CD14-positive monocyte (primary cell): ENCODE results near the gene KCNH1. TPM values are rescaled to one million over a fixed set of nuclear protein-coding genes. Genes with fewer than 3 reads are reported as not detected.

Source experiments
- DNase-seq, 3 donors: peaks; one replicate each; pipeline ENCODE4 v3.0.0-alpha.2; 2011 to 2022
- H2AFZ ChIP-seq: 2 replicates; pipeline ENCODE4 v1.6.0; 2012; ENCODE audit warnings: mild to moderate bottlenecking, low read depth, low read length, inconsistent platforms; ENCODE audit not compliant: insufficient read depth, poor library complexity, severe bottlenecking
- H3K27ac ChIP-seq, 2 donors: 1 replicate in 1 of 2; 2 replicates in 1 of 2; pipeline ENCODE4 v1.5.1; 2012 to 2013; ENCODE audit warnings: low read length in 2 of 2, control low read depth in 1 of 2, inconsistent platforms in 1 of 2, low read depth in 1 of 2, mild to moderate bottlenecking in 1 of 2
- H3K27me3 ChIP-seq, 2 donors: one replicate each; pipeline versions ENCODE4 v1.6.0 to v1.6.1; 2011 to 2013; ENCODE audit warnings: low read length in 2 of 2; ENCODE audit not compliant: control insufficient read depth in 2 of 2, insufficient read depth in 2 of 2
- H3K36me3 ChIP-seq, 2 donors: replicated peaks in 1 of 2; 1 replicate in 1 of 2; 2 replicates in 1 of 2; pipeline versions ENCODE4 v1.5.1 to v1.6.1; 2012 to 2013; ENCODE audit warnings: low read length in 2 of 2, control low read depth in 1 of 2, inconsistent platforms in 1 of 2, mild to moderate bottlenecking in 1 of 2; ENCODE audit not compliant: insufficient read depth in 2 of 2, control insufficient read depth in 1 of 2
- H3K4me1 ChIP-seq, 2 donors: 1 replicate in 1 of 2; 2 replicates in 1 of 2; pipeline versions ENCODE4 v1.5.1 to v1.6.1; 2012 to 2013; ENCODE audit warnings: low read length in 2 of 2, control low read depth in 1 of 2, inconsistent platforms in 1 of 2, mild to moderate bottlenecking in 1 of 2, moderate library complexity in 1 of 2; ENCODE audit not compliant: insufficient read depth in 2 of 2, control insufficient read depth in 1 of 2
- H3K4me2 ChIP-seq: replicated peaks from 2 replicates; pipeline ENCODE3; 2012; ENCODE audit warnings: low read length, moderate library complexity, mild to moderate bottlenecking; ENCODE audit not compliant: poor library complexity, severe bottlenecking; ENCODE audit errors: extremely low read depth
- H3K4me3 ChIP-seq, 3 experiments: fragments of 200-600 bp in 1 of 3; sonication (generic) in 1 of 3; replicated peaks in 1 of 3; 1 replicate in 2 of 3; 2 replicates in 1 of 3; pipeline ENCODE4 v1.5.1; 2011 to 2013; ENCODE audit warnings: low read length in 3 of 3, mild to moderate bottlenecking in 3 of 3, control low read depth in 2 of 3, low read depth in 2 of 3, inconsistent platforms in 1 of 3, moderate library complexity in 1 of 3
- H3K79me2 ChIP-seq: 2 replicates; pipeline ENCODE4 v1.6.0; 2012; ENCODE audit warnings: mild to moderate bottlenecking, control low read depth, inconsistent platforms, low read length, moderate library complexity; ENCODE audit not compliant: insufficient read depth
- H3K9ac ChIP-seq: 2 replicates; pipeline ENCODE4 v1.6.0; 2017; ENCODE audit warnings: low read length, mild to moderate bottlenecking; ENCODE audit not compliant: insufficient read depth, poor library complexity, severe bottlenecking
- H3K9me3 ChIP-seq, 2 donors: replicated peaks in 1 of 2; 1 replicate in 1 of 2; 2 replicates in 1 of 2; pipeline versions ENCODE4 v1.5.1 to v1.6.1; 2012 to 2013; ENCODE audit warnings: low read length in 2 of 2, control low read depth in 1 of 2; ENCODE audit not compliant: control insufficient read depth in 1 of 2, insufficient read depth in 1 of 2
- H4K20me1 ChIP-seq: 2 replicates; pipeline ENCODE4 v1.6.0; 2012; ENCODE audit warnings: mild to moderate bottlenecking, low read length, control low read depth, moderate library complexity; ENCODE audit not compliant: insufficient read depth
- H3K27ac Mint-ChIP-seq, 7 donors: one replicate each; pipeline ENCODE4 v1.8.0; 2020; ENCODE audit warnings: mild to moderate bottlenecking in 7 of 7, mixed read lengths in 7 of 7, moderate library complexity in 6 of 7, inconsistent platforms in 2 of 7
- H3K27me3 Mint-ChIP-seq, 3 donors: one replicate each; pipeline ENCODE4 v1.8.0; 2021 to 2022; ENCODE audit warnings: low read depth in 3 of 3, mild to moderate bottlenecking in 3 of 3, mixed read lengths in 3 of 3, moderate library complexity in 3 of 3, inconsistent platforms in 1 of 3
- H3K36me3 Mint-ChIP-seq, 2 donors: one replicate each; pipeline ENCODE4 v1.8.0; 2020; ENCODE audit warnings: mixed read lengths in 2 of 2, inconsistent platforms in 1 of 2, mild to moderate bottlenecking in 1 of 2
- H3K4me1 Mint-ChIP-seq: one replicate; pipeline ENCODE4 v1.8.0; 2020; ENCODE audit warnings: mild to moderate bottlenecking, mixed read lengths
- H3K4me3 Mint-ChIP-seq, 2 donors: one replicate each; pipeline ENCODE4 v1.8.0; 2020; ENCODE audit warnings: mild to moderate bottlenecking in 2 of 2, mixed read lengths in 2 of 2, moderate library complexity in 1 of 2
- H3K9me3 Mint-ChIP-seq, 7 donors: one replicate each; pipeline ENCODE4 v1.8.0; 2020 to 2022; ENCODE audit warnings: mixed read lengths in 7 of 7, mild to moderate bottlenecking in 6 of 7, moderate library complexity in 6 of 7, inconsistent platforms in 2 of 7
- CTCF ChIP-seq: fragments of 200-600 bp; IDR thresholded peaks from one replicate; pipeline ENCODE4 v1.8.0; 2022; ENCODE audit warnings: antibody characterized with exemption, mild to moderate bottlenecking
- WGBS: methylation state at CpG from one replicate; pipeline ENCODE4 v1.1.5; 2013; ENCODE audit warnings: missing lambda C conversion rate; ENCODE audit not compliant: insufficient coverage; 5-methylcytosine and 5-hydroxymethylcytosine counted together
- intact Hi-C, 2 donors: fragments of 100-400 bp; cut with micrococcal nuclease; formaldehyde crosslinking; loops; one replicate each; pipeline versions ENCODE4 v1.15.0 to v1.15.1; 2023
- polyA plus RNA-seq, 3 donors: library from polyadenylated mRNA; depleted of rRNA in 1 of 3; unstranded in 2 of 3; stranded (reverse) in 1 of 3; fragments of 300-500 nt in 2 of 3; fragments of >200 nt in 1 of 3; fragmentation: Illumina TruSeq in 2 of 3; gene quantifications; 1 replicate in 2 of 3; 2 replicates in 1 of 3; pipeline ENCODE4 v1.2.3, GENCODE V29; 2012 to 2021

The KCNH1 gene
- polyA plus RNA-seq, 3 donors = not detected

- no peak for DNase-seq
- Histone ChIP-seq H3K79me2 (no peaks in the 10 kb centered on the region), H3K4me3 (no peak overlapping the region), H3K4me2 (no peak overlapping the region), H2AFZ (no peak overlapping the region), H3K9ac (no peak overlapping the region), H4K20me1 (no peaks in the 10 kb centered on the region), H3K36me3 (no peaks in the 10 kb centered on the region), H3K9me3 (no peaks in the 10 kb centered on the region), H3K27me3 (peaks cover 12 to 15% of the 10 kb centered on the region in 2 donors), H3K4me1 (no peaks in the 10 kb centered on the region), H3K27ac (no peak overlapping the region)
- TF ChIP-seq CTCF = no peak
- WGBS = no CpG with 5 or more reads among the region's 2 CpGs
- peaks cover 3 to 25% (median 13%) of the 10 kb centered on the region in 3 donors for H3K27me3 Mint-ChIP-seq
- intact Hi-C loops = no loop called here
- H3K9me3 Mint-ChIP-seq = peaks cover 0 to 5% (median 2%) of the 10 kb centered on the region in 7 donors
- H3K4me1 Mint-ChIP-seq = no peaks in the 10 kb centered on the region
- no peak overlapping the region for H3K4me3 Mint-ChIP-seq
- no peak overlapping the region for H3K27ac Mint-ChIP-seq
- no peaks in the 10 kb centered on the region for H3K36me3 Mint-ChIP-seq
These were observed 7.3 kb downstream of the KCNH1 start for GRCh38 chr1:211126622-211127021.

GRCh38 chr1:211118407-211119102 lies 15.4 kb downstream of the KCNH1 start:
- no peaks in the 10 kb centered on the region for H3K36me3 Mint-ChIP-seq

More at GRCh38 chr1:211118407-211119102, 15.4 kb downstream of the KCNH1 start:
- H3K4me3 Mint-ChIP-seq = no peak overlapping the region
- H3K9me3 ChIP-seq = no peaks in the 10 kb centered on the region
- H3K4me1 Mint-ChIP-seq = no peaks in the 10 kb centered on the region
- intact Hi-C loops = no loop called here
- H3K27me3 ChIP-seq = no peaks in the 10 kb centered on the region
- H3K4me3 ChIP-seq = no peak overlapping the region
- no peak for TF ChIP-seq CTCF
- H3K27me3 Mint-ChIP-seq = peaks cover 2 to 8% (median 2%) of the 10 kb centered on the region in 3 donors
- DNase-seq = no peak
- H3K27ac Mint-ChIP-seq = no peak overlapping the region
- no peaks in the 10 kb centered on the region for H3K4me1 ChIP-seq
- no peak overlapping the region for H3K4me2 ChIP-seq
- no peak overlapping the region for H3K27ac ChIP-seq
- H3K36me3 ChIP-seq = no peaks in the 10 kb centered on the region
- 93% methylated on average over 4 of the region's 9 CpGs for WGBS
- H3K9ac ChIP-seq = no peak overlapping the region
- no peak overlapping the region for H2AFZ ChIP-seq
- no peaks in the 10 kb centered on the region for H4K20me1 ChIP-seq
- no peaks in the 10 kb centered on the region for H3K79me2 ChIP-seq
- H3K9me3 Mint-ChIP-seq = peaks cover 0 to 7% (median 3%) of the 10 kb centered on the region in 7 donors
